PC-3 (cell line): ENCODE data around the gene F2RL1. TPM values are rescaled to one million over a fixed set of nuclear protein-coding genes. Genes with fewer than 3 reads are reported as not detected.

Experiments used
- ATAC-seq: fragments of 200-7000 bp; cut with Tn5 transposase; 2 replicates; pipeline ENCODE4 v1.9.1; 2020; ENCODE audit warnings: mild to moderate bottlenecking, moderate library complexity
- BruUV-seq: library from RNA; stranded (reverse); fragments of 400-500 nt; replicated peaks from 2 replicates; lab custom pipeline; 2021; lab: Mats Ljungman, UMichigan
- CTCF ChIA-PET: fragments of 300-600 bp; sonication (Branson Sonifier 250); formaldehyde crosslinking; loops from one replicate; lab custom pipeline; 2022; ENCODE audit warnings: antibody characterized with exemption; lab: Charles Lee
- POLR2A ChIA-PET: fragments of 300-600 bp; sonication (Branson Sonifier 250); formaldehyde crosslinking; loops from one replicate; lab custom pipeline; 2022; ENCODE audit warnings: antibody characterized with exemption; ENCODE audit not compliant: unreplicated experiment; lab: Charles Lee
- DNase-seq: peaks from one replicate; pipeline ENCODE4 v3.0.0-alpha.2; 2015
- H2AFZ ChIP-seq: fragments of 300-600 bp; sonication (generic); 2 replicates; pipeline ENCODE4 v1.6.0; 2016; ENCODE audit warnings: antibody characterized with exemption, low read length
- H3F3A ChIP-seq: fragments of 300-600 bp; sonication (generic); one replicate; pipeline ENCODE4 v1.6.0; 2017; ENCODE audit warnings: antibody characterized with exemption, low read length, control low read depth, mild to moderate bottlenecking; ENCODE audit not compliant: unreplicated experiment
- H3K27ac ChIP-seq: fragments of 300-600 bp; sonication (generic); 2 replicates; pipeline ENCODE4 v1.5.1; 2016; ENCODE audit warnings: mild to moderate bottlenecking, low read length
- H3K27me3 ChIP-seq: fragments of 300-600 bp; sonication (generic); 2 replicates; pipeline ENCODE4 v1.6.1; 2016; ENCODE audit warnings: low read length, mixed read lengths
- H3K36me3 ChIP-seq: fragments of 300-600 bp; sonication (generic); 2 replicates; pipeline ENCODE4 v1.6.1; 2016; ENCODE audit warnings: low read depth, mixed run types, low read length, mixed read lengths
- H3K4me1 ChIP-seq: fragments of 300-600 bp; sonication (generic); 2 replicates; pipeline ENCODE4 v1.5.1; 2016; ENCODE audit warnings: low read length; ENCODE audit not compliant: insufficient read depth
- H3K4me2 ChIP-seq: fragments of 300-600 bp; sonication (generic); 2 replicates; pipeline ENCODE4 v1.6.0; 2016; ENCODE audit warnings: low read length
- H3K4me3 ChIP-seq: fragments of 300-600 bp; sonication (generic); 2 replicates; pipeline ENCODE4 v1.5.1; 2016; ENCODE audit warnings: mild to moderate bottlenecking, low read length, mixed read lengths
- H3K79me2 ChIP-seq: fragments of 300-600 bp; sonication (generic); 2 replicates; pipeline ENCODE4 v1.6.1; 2017; ENCODE audit warnings: low read length, mixed read lengths
- H3K9ac ChIP-seq: fragments of 300-600 bp; sonication (generic); 2 replicates; pipeline ENCODE4 v1.6.0; 2016; ENCODE audit warnings: mild to moderate bottlenecking, low read length
- H3K9me2 ChIP-seq: fragments of 300-600 bp; sonication (generic); replicated peaks from 2 replicates; pipeline ENCODE4 v1.6.1; 2016; ENCODE audit warnings: mixed run types, low read length, mixed read lengths
- H3K9me3 ChIP-seq: fragments of 300-600 bp; sonication (generic); 2 replicates; pipeline ENCODE4 v1.6.1; 2016; ENCODE audit warnings: low read length, mixed read lengths
- H4K20me1 ChIP-seq: fragments of 300-600 bp; sonication (generic); 2 replicates; pipeline ENCODE4 v1.6.1; 2016; ENCODE audit warnings: low read length, mixed read lengths
- CTCF ChIP-seq: fragments of 300-600 bp; sonication (generic); conservative IDR thresholded peaks from 2 replicates; pipeline ENCODE4 v1.5.1; 2017; ENCODE audit warnings: antibody characterized with exemption, low read depth, mild to moderate bottlenecking, low read length
- EZH2 ChIP-seq: fragments of 300-600 bp; sonication (generic); IDR thresholded peaks from one replicate; pipeline ENCODE4 v1.6.1; 2017; ENCODE audit warnings: antibody characterized with exemption, mild to moderate bottlenecking, low read length; ENCODE audit not compliant: unreplicated experiment
- EZH2phosphoT487 ChIP-seq: fragments of 300-600 bp; sonication (generic); IDR thresholded peaks from 2 replicates; pipeline ENCODE4 v1.6.1; 2018; ENCODE audit warnings: mild to moderate bottlenecking, antibody characterized with exemption, low read length, borderline replicate concordance
- intact Hi-C: fragments of 100-400 bp; cut with micrococcal nuclease; formaldehyde crosslinking; loops from 2 replicates; pipeline ENCODE4 v1.9.0; 2023
- total RNA-seq: library from RNA; depleted of rRNA; stranded (reverse); fragments of >200 nt; gene quantifications from 2 replicates; pipeline ENCODE4 v1.2.3, GENCODE V29; 2014

Gene F2RL1
- total RNA-seq, 1 experiment from 2014 or later, result 167 TPM

DNA sequence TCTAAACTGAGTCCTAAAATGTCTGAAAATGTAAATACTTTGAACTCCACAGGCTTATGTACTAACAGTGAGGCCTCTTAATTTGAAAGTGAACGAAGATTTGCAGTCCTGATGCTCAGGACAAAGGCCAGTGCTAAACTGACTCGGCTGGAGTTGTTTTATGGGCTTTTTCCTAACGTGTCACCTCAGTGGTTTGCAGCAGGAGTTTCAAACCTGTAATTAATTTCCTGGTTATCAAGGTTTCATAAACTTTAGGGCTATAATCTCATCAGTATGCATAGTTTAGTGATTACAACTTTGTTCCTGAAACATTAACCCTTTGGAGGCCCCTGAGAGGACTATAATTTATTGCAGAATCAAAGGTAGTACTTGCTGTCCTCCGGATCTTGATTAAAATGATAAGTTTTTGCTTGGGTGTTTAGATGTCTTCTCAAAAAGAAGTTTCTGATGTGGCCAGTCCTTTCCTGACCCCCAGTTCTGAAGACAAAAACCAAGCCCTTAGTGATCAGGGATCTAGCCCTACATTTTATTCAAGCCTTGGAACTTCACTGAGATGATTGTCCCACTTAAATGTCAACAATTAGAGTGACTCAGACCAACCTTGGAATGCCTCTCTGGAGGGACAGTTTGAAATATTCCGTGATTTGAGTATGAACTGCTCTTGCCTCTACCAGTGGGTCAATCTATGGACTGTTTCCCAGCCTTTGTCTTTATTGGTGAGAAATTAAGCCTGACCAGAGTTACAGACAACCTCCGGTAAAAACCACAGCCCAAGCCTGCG, 19.8 kb downstream of the F2RL1 start:
- Histone ChIP-seq H3K79me2 (peaks cover 17% of the 10 kb centered on the region), H3K9me2 (no peaks in the 10 kb centered on the region), H4K20me1 (peaks cover 8% of the 10 kb centered on the region), H3K4me3 (no peak overlapping the region), H3K27ac (peak overlapping the region; percentile 10), H3K4me2 (peak overlapping the region; percentile 24; the same call in 1 of the 2 replicates), H3K4me1 (peaks cover 30% of the 10 kb centered on the region), H3K9ac (no peak overlapping the region), H3K27me3 (no peaks in the 10 kb centered on the region), H3F3A (peaks cover 3% of the 10 kb centered on the region), H3K36me3 (peaks cover 14% of the 10 kb centered on the region), H3K9me3 (no peaks in the 10 kb centered on the region), H2AFZ (no peak overlapping the region)
- peak; percentile 34 for ATAC-seq
- ChIA-PET POLR2A (interaction anchor here (1.1 kb wide), 1 partner anchor 19 kb away, joined by 8 read pairs; no protein-coding TSS in a partner anchor), CTCF (no interaction called here)
- peak; percentile 57 for DNase-seq
- TF ChIP-seq EZH2, result no peak
- no peak for TF ChIP-seq EZH2phosphoT487
- no peak for TF ChIP-seq CTCF
- intact Hi-C loops, result no loop called here
- BruUV-seq, result no TSS peak

DNA sequence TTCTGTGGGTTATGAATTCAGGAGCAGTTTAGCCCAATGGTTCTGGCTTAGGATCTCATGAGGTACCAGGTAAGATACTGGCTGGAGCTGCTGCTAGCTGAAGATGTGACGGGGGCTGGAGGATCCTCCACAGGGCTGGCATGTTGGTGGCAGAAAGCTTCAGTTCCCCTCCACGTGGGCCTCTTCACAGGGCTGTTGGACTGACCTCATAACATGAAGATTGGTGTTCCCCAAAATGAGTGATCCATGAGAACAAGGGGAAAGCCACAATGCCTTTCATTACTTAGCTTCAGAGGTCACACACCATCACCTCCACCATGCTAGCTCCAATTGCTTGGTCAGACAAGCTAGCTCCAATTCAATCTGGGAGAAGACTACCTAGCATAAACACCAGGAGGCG, 22.5 kb downstream of the F2RL1 start:
- DNase-seq (no peak), ATAC-seq (peak; percentile 7; the same call in 1 of the 2 replicates)
- H3K9me2 ChIP-seq, result no peaks in the 10 kb centered on the region
- no peak overlapping the region for H3K4me3 ChIP-seq
- no peak overlapping the region for H3K9ac ChIP-seq
- H3K36me3 ChIP-seq, result peaks cover 6% of the 10 kb centered on the region; the same call in 1 of the 2 replicates
- no peaks in the 10 kb centered on the region for H3F3A ChIP-seq
- ChIA-PET CTCF (no interaction called here), POLR2A (no interaction called here)
- H3K79me2 ChIP-seq, result no peaks in the 10 kb centered on the region
- H3K27me3 ChIP-seq, result no peaks in the 10 kb centered on the region
- no peaks in the 10 kb centered on the region; the same call in 1 of the 2 replicates for H4K20me1 ChIP-seq
- H3K9me3 ChIP-seq, result no peaks in the 10 kb centered on the region
- no peak overlapping the region for H3K27ac ChIP-seq
- BruUV-seq, result no TSS peak
- TF ChIP-seq CTCF (no peak), EZH2 (no peak), EZH2phosphoT487 (no peak)
- no peak overlapping the region for H3K4me2 ChIP-seq
- H2AFZ ChIP-seq, result no peak overlapping the region
- H3K4me1 ChIP-seq, result peaks cover 24% of the 10 kb centered on the region
- intact Hi-C loops, result no loop called here

- TF ChIP-seq EZH2phosphoT487 (no peak), EZH2 (no peak), CTCF (no peak)
- Histone ChIP-seq H2AFZ (no peak overlapping the region), H3K9ac (no peak overlapping the region), H3K9me3 (no peaks in the 10 kb centered on the region), H3K36me3 (no peaks in the 10 kb centered on the region), H3K4me2 (no peak overlapping the region), H3K4me3 (no peak overlapping the region), H3K27ac (no peak overlapping the region), H4K20me1 (no peaks in the 10 kb centered on the region), H3K4me1 (no peaks in the 10 kb centered on the region), H3K9me2 (no peaks in the 10 kb centered on the region), H3K27me3 (no peaks in the 10 kb centered on the region), H3F3A (no peaks in the 10 kb centered on the region), H3K79me2 (no peaks in the 10 kb centered on the region)
- ATAC-seq (no peak), DNase-seq (no peak)
- POLR2A ChIA-PET, result no interaction called here
- CTCF ChIA-PET, result interaction anchor here (0.5 kb wide), 1 partner anchor 58 kb away, joined by 11 read pairs; no protein-coding TSS in a partner anchor
- no TSS peak for BruUV-seq
- intact Hi-C loops, result no loop called here
Observed at GRCh38 chr5:76845890-76846289, 27.1 kb downstream of the F2RL1 start.
